8988T (cell line): ENCODE results near the gene LCP1.

Experiments
- DNase-seq: peaks from one replicate; pipeline ENCODE4 v3.0.0; 2011

Gene LCP1

DNA sequence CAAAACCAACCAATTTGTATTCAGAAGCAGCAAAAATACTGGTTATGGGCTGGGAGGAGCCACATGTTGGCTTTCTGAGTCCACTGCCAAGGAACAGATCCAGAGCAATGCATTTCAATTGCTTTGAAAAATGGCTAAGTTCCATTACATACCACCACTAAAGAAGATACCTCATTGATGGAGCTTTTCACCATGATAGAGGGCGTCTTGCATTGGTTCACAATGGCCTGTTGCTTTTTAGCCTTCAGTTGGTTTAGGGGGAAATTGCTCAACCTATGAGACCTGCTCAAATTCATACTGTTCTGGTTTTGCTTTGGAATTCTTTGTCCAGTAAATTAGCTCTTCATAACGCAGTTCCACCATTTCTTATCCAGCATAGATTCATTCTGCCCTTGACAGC lies 55.9 kb downstream of the LCP1 start:
- DNase-seq: no peak

DNA sequence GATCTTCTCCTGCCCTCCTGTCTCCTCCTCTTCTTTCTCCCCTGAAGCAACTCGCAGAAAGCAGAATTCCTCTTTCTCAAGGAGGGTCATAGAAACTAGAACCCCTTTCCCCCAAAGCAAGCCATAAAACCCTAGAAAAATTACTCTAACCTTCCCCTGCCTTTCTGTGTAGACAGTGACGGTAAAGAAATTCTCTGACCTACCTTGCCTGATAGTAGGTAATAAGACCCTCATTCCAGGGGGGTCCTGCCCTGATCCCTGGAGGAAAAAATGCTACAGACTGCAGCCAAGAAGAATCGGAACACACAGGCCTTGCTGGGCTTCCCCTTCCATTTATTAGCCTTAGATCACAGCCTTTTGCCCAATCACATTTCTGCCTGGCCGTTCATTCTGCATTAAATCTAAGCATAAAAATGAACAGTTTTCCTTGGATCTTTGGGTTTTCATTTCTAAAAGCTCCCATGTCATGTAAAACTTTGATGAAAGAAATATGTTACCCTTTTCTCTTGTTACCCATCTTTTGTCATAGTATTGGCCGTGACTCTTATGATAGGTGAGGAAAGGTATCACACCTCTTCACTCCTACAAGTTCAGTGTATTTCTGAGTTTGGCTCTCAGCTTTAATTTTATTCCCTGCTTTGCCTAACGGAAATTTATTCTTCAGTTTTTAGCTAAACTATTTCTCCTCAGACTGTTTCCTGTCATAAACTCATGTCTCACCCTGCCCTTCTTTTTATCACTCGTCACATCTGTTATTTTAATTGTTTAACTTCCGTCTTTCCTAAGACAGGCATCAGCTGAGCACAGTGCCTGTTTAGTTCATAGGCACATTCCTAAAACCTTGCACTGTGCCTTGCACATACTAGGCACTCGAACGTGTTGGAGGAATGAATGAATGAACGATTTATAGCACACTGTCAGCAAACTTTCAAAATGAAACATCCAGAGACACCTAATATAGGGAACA lies 56.7 kb downstream of the LCP1 start:
- no peak for DNase-seq

DNA sequence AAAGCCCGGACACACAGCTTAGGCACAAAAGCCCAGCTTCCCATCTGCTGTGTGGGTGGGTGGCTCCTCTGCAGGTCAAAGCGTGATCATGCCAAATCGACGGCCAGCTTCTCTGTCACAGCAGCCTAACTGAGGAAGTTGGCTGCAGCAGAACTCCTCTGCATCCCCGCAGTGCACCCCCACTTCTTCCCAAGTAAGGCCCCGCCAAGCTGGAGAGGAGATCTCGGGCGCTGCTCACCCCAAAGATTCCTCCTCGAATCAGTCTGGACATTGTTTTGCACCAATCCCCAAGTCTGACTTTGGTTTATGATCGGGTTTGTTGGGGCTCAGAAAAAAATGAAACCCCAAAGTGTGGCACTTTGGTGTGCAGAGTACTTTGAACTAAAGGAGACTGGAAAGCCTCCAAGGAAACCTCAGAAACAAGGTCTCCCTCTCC lies 57.4 kb downstream of the LCP1 start:
- no peak for DNase-seq

DNA sequence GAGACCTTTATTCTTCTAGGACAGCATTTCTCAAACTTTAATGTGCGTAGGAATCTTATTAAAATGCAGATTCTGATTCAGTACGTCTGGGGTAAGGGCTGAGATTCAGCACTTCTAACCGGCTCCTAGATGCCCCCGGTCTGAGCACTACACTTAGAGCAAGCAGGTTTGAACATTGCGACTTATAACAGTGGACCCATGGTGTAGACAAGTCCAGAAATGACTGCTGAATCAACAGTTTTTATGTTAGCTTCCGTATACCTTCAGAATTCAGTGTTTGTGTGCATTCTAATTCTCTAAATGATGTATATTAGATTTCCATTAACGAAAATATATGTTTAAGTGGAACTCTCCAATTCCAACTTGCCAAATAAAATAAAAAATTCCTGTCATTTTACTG lies 59.7 kb downstream of the LCP1 start:
- no peak for DNase-seq

DNA sequence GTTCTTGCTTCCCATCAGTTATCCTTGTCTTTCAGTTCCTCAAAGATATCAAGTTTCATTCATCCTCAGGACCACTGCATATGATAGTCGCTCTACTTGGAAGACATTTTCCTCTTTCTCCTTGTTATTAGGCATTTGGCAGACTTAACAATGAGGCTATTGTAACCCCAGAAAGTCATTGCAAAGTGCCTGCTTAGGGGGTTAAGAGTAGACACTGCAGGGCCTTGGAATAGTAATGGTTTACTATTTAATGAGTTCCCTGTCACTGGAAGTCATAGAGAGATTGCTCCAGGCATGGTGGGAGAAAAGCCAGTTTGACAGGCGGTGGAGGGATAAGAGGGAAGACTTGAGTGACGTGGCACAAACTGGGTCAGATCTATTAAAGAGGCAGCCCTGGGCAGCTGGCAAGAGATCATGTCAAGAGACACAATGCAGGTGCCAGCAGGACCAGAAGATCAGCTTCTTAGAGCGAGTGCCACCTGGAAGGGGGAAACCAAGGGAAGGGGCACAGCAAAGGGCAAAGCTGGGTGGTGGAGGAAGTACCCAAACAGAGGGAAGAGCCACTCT lies 60.3 kb downstream of the LCP1 start:
- DNase-seq: no peak

DNA sequence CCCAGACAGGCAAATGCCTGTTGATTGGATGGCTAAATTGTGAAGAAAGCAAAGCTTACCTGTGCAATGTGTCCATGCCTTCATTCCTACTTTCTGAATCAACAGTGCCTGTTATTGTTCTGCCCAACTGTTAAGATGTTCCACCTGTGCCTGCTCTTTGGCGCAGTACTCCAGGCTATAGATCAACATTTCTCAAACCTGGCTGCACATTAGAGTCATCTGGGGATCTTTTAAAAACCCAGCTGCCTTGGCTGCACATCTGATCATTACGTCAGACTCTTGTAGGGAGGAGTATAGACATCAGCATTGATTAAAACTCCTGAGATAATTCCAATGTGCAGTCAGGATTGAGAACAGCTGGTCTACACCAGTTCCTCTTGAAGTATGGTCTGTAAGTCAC lies 60.9 kb downstream of the LCP1 start:
- no peak for DNase-seq

DNA sequence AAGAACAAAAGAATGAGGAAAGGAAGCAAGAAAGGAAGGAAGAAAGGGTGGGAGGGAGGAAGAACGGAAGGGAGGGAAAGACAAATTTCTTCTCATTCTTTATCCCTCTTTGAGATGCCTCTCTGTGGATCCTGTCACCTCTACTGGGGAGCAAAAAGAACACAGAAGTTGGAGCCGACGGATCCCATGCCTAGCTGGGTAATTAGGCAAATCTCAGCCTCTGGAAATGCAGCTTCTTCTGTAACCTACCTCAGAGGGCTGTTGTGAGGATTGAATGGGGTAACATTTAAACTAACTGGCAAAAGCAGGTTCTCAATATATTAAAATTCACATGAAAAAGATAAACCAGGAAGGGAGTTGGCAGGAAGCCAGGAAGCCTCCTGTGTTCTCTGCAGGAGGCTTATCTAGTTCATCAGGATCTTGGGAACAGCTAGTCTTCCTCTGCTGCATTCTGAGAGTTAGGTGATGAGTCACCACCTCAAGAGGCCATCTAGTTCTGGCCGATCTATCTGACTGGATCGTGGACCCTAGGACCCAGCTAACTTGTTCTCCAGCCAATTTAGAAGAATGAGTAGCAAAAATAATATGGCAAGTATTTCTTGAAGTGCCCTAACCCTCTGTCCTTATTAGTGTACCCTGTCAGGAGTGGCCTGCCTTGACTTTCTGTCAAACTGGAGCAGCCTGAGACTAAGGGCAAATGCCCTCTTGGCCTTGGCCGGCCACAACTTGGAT lies 61.9 kb downstream of the LCP1 start:
- peak; percentile 7 for DNase-seq

DNA sequence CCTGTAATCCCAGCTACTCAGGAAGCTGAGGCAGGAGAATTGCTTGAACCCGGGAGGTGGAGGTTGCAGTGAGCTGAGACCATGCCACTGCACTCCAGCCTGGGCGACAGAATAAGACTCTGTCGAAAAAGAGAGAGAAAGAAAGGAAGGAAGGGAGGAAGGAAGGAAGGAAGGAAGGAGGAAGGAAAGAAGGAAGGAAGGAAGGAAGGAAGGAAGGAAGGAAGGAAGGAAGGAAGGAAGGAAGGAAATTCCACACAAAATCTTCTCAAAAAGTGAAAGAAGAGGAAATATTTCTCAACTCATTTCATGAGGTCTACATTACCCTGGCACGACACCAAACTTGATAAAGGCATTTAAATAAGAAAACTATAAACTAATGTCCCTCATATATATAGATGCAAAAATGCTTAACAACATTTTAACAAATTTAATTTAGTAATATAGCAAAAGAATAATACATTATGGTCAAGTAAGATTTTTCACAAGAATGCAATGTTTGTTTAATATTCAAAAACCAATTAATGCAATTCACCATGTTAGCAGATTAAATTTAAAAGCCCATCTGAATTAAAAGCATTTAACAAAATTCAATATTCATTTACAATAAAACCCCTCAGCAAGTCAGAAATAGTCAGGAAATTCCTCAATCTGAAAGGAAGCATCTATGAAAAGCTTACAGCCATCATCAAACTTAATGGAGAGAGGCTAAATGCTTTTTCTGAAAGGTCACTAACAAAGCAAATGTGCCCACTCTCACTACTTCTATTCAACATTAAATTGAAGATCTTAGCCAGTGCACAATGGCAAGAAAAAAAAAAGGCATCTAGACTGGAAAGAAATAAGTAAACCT lies 65.1 kb downstream of the LCP1 start:
- DNase-seq: no peak

DNA sequence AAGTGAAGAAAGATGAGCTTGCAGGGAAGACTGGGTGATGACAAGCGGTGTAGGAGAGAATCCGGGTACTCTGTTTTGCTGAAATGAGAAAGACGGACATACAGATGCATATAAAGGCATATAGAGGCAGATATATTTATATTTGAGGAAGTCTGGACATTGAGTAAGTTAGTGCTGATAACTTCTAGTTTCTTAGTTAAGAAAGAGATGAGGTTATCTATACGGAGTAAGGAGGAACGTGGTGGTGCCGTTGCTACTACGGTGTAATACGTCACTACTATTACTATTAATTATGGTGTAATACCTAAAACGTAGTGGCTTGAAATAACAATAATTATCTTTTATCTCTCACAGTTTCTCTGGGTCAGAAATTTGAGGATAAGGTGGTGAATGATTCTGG lies 67.4 kb downstream of the LCP1 start:
- DNase-seq: no peak

DNA sequence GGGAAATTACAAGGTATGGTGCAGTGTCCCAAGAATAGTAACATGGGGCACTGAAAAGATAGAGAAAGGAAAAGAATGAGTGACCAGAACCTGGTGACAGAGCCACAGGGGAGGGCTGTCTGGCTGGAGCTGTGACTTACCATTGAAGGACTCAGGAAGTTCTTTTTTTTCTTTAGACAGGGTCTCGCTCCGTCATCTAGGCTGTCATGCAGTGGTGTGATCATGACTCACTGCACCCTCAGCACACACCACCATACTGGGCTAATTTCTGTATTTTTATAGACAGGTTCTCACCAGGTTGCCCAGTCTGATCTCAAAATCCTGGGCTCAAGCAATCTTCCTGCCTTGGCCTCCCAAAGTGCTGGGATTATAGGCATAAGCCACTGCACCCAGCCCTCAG lies 68.4 kb downstream of the LCP1 start:
- no peak for DNase-seq

DNA sequence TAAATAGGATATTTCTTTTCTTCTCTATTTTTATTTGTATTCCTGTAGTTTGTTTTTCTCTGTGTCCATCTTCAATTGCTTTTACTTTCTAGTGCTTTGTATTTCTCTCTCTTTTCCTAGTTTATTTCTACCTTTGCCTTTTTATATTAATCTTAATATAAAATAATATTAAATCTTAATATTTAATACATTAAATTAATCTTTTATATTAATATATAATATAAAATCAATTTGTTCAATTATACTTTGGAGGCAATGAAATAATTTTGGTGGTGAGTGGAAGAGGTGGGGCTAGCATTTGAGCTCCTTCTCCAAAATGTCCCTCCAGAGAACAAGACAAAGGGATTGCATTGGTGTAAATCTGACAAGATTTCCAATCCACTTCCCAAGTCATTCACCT lies 70.8 kb downstream of the LCP1 start:
- no peak for DNase-seq

DNA sequence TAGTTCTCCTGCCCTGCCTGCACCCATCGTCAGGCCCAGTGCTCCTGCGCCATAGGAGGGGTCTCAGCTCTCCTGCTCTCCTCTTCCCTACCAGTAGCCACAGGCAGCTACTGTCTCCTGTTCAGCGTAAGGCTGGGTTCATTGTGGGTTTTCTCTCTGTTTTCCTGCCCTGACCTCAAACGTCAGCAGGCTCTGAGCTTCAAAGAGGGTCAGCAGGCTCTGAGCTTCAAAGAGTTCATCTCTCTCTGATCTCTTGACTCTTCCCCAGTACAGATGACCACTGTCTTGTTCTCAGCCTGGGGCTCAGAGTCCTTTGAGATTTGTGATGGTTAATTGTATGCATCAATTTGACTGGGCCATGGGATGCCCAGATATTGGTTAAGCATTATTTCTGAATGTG lies 72.5 kb downstream of the LCP1 start:
- DNase-seq: no peak

DNA sequence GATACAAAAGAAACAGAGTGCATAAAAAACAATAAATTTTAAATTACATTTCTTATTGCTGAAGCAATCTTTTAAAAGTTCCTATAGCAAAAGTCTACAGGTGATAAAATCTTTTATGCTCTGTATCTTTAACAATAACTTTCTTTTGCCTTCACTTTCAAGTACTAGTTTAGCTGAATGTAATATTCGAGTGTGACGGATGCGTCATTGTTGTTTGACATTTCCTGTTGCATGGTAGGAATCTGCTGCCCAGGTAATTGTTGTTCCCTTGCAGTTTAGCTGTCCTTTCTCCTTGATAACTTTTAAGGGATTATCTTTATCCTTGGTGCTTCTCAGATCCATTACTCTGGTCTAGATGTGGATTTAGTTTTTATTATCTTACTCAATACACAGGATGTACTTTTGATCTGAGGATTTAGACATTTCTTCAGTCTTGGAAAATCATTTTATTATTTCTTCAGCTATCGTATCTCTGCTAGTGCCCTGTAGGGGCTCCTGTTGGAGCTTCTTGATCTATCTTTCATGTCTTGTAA lies 75.1 kb downstream of the LCP1 start:
- DNase-seq: no peak

DNA sequence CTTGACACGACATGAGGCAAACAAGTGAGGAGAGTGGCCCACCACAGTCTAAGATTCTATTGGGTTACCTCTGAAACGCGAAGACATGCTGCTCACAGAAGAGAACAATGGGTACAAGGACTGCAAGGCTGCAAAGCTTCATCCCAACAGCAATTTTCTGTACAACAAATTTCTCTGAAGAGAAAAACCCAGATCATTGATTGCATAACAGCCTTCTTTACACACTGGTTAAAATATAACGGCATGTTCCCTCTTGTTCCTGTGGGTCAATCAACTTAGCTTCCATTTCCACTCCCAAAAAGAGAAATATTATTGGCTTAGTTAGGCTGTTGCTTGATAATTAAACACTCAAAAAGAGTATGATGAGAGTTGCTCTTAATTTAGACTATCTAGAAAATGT lies 77.1 kb downstream of the LCP1 start, which contains the start of gene CPB2:
Gene CPB2 (minus strand): TSS at position 166 of the 400 bp plus-strand sequence. CDS start 24 bp downstream, at position 142.
- no peak for DNase-seq

DNA sequence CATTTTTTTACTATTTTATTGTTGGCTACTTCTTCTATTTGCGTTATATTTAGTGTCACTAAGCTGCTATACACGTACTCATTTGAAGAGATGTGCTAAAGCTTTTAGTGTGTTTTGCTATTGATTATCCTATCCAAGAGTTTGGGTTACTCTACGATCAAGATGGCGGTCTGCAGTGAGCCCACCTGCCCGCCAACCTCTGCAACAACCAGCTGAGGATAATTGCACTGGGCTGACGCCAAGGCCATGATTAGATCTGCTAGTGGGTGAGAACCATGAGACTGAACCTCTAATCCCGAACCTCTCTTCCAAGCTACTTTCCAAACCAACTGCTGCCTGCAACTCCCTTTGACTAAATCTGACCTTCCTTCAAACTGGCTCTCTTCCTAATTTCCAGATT lies 78.9 kb downstream of the LCP1 start:
- DNase-seq: no peak

DNA sequence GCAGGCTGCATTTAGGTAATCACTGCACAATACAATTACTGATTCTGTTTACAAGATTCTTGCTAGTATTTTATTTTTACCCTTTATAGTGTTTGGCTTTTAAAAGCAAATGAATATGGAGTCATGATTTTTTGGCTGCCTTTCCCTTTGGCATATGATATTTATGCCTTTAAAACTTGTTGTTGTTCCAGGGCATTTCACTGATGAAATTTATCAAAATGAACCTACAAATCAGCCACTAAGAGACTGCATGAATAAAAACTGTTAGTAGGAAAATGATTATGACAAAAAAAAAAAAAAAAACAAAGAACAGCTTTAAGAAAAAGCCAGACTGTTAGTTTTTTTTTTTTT lies 79.7 kb downstream of the LCP1 start:
- DNase-seq: no peak

DNA sequence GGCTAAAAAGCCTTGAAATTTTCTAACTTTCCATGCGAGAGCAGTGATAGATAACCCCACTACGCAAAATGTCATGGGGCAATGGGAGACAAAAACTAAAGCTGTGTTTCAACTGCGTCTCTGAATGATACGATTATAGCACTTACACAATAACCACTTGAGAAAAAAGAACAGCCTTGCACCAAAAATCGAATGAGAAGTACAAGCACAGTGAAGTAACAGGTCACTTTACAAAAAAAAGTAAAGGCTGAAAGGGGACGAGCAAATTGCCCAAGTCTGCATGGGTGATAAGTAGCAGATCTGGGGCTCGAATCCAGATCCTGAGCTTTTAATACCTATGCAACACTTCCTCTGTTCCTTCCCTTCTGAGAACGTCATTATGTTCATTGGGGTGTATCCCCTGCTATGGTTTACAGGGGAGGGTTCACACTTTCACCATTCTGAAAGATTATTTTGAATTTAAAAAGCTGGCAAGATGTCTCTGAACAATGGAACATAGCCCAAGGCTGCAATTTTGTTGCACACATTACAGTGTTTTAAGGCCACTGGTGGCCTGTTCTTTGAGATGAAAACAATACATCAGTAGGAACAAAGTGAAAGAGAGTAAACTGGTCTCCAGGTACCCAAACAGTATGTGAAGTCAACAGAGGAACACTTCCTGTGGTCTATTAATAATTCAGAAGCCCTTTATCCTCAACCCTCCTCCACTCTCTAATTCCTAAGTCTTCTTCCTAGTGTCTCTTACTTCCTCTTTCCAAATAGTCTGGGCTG lies 80.3 kb downstream of the LCP1 start:
- DNase-seq: no peak

DNA sequence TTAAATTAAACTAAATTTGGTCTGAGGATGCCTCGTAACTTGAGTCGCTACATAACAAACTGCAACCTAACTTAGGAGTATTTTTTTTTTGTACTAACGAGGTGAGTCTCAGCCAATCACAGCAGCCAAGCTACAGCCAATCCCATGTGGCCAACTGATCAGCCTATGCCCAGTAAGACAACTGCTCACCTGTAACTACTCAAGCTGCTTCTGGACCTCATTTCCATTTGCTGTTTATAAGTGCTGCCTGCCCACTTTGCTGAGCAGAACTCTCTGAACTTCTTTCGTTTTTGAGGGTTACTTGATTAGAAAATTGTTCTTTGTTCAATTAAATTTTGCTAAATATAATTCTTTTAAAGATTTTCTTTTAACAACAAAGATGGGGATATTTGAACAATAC lies 81.0 kb downstream of the LCP1 start:
- DNase-seq: no peak

DNA sequence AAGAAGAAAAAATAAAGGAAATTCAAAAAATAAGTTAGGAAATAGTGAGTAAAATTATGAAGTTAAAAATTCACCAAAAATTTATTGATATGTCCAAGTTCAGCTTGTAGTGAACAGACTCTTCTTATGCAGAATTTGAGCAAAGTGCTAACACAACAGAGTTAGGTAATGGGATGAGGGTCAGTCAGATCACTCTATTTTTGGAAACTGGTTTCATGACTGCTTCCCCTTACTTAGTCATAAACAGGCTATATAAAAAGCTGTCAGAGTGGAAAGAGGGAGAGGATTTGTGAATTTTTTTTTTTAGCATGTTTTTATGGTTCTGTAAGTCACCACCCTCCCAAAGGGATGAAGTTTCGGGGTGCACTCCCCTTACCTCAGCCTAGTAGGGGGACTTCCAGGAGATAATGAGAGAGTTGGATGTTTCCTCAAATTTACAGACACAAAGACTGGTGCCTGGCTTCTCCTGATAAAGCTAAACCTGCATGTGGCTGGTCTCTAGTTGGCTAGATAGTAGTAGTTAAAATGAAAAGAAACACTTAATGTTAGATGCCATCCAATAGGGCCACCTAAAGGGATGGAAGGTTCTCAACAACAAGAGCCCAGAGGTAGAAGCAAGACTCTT lies 81.7 kb downstream of the LCP1 start:
- no peak for DNase-seq

DNA sequence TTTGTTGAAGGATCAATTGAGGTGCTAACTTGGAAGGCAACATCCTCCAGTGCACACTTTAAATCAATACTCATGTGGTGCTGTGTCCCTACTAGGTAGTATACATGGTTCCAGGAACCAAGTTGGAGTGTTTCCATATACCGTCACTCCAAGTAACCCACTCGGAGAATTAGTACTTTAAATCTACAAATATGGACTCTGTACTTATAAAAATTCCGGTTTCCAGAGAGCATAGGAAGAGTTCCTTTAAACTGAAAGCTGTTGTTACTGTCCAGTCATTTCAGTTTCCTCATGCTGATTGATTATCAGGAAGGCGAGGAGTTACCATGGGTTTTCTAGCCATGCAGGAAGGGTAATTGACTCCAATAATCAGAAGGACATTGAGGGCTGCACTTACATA lies 84.3 kb downstream of the LCP1 start:
- DNase-seq: no peak

DNA sequence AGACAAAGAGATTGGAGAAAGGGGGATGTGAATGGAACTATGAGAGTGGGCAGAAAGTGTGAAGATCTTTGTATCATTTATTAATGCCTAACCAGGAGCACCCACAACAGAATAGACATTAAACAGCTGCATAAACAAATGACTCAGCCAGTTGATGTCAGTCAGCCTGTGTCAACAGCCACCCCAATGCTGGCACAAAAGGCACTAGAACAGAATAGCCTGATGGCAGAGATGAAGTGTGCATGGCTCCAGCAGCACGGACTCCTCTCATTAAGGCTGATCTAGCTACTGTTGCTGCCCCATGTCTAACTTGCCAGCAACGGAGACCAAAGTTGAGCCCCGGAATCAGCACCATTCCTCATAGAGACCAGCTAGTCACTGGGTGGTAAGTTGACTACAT lies 85.0 kb downstream of the LCP1 start:
- DNase-seq: no peak
